ENCODE results near the gene LYRM1.

LYRM1 gene

GRCh38 chr16:20879175-20880040, 21.2 kb upstream of the LYRM1 start:
- no peak for TF ChIP-seq CTCF (IDR thresholded peaks at IDR 0.05; ENCODE audit: low read depth, low read length, missing control alignments)
- H3K4me3 ChIP-seq (replicated peaks; ENCODE audit: low read depth, low read length), result 0 out of 2 replicates have a peak overlapping the region, but pooled peaks have one; percentile 1

GRCh38 chr16:20880867-20881502, 19.6 kb upstream of the LYRM1 start:
- DNase-seq (ENCODE audit: extremely low read depth, low read depth), result no peak
- no peak overlapping the region for H3K4me3 ChIP-seq (replicated peaks; ENCODE audit: low read depth, low read length)
- TF ChIP-seq CTCF (IDR thresholded peaks at IDR 0.05; ENCODE audit: low read depth, low read length, missing control alignments), result no peak

More at GRCh38 chr16:20879175-20880040, 21.2 kb upstream of the LYRM1 start:
- DNase-seq (ENCODE audit: extremely low read depth, low read depth), result no peak

GRCh38 chr16:20881503-20881878, 19.1 kb upstream of the LYRM1 start:
- H3K4me3 ChIP-seq (replicated peaks; ENCODE audit: low read depth, low read length), result no peak overlapping the region
- TF ChIP-seq CTCF (IDR thresholded peaks at IDR 0.05; ENCODE audit: low read depth, low read length, missing control alignments), result no peak
- DNase-seq (ENCODE audit: extremely low read depth, low read depth), result no peak

- no peak for TF ChIP-seq CTCF (IDR thresholded peaks at IDR 0.05; ENCODE audit: low read depth, low read length, missing control alignments)
- no peak overlapping the region for H3K4me3 ChIP-seq (replicated peaks; ENCODE audit: low read depth, low read length)
- DNase-seq (ENCODE audit: extremely low read depth, low read depth), result no peak
Observed at GRCh38 chr16:20883554-20884239, 16.9 kb upstream of the LYRM1 start.

GRCh38 chr16:20884240-20884556, 16.4 kb upstream of the LYRM1 start:
- H3K4me3 ChIP-seq (replicated peaks; ENCODE audit: low read depth, low read length), result no peak overlapping the region
- no peak for TF ChIP-seq CTCF (IDR thresholded peaks at IDR 0.05; ENCODE audit: low read depth, low read length, missing control alignments)
- no peak for DNase-seq (ENCODE audit: extremely low read depth, low read depth)

- no peak for TF ChIP-seq CTCF (IDR thresholded peaks at IDR 0.05; ENCODE audit: low read depth, low read length, missing control alignments)
- no peak overlapping the region for H3K4me3 ChIP-seq (replicated peaks; ENCODE audit: low read depth, low read length)
- DNase-seq (ENCODE audit: extremely low read depth, low read depth), result no peak
Observed at GRCh38 chr16:20886320-20886719, 14.3 kb upstream of the LYRM1 start.

Measured in HFF-Myc (cell line).